HEK293 (cell line): Measurements from ENCODE around the gene SCN8A.

Source experiments
- BCL11A ChIP-seq: fragments of 450-650 bp; formaldehyde crosslinking; IDR thresholded peaks from 2 replicates; pipeline ENCODE4 v1.5.1; 2016; ENCODE audit warnings: low read depth, missing biosample characterization, missing genetic modification characterization
- KLF17 ChIP-seq: fragments of 450-650 bp; formaldehyde crosslinking; IDR thresholded peaks from 2 replicates; pipeline ENCODE4 v1.5.1; 2016; ENCODE audit warnings: missing biosample characterization, missing genetic modification characterization
- PBX3 ChIP-seq: sonication (generic); formaldehyde crosslinking; IDR thresholded peaks from 2 replicates; pipeline ENCODE4 v1.8.1; 2022; ENCODE audit warnings: mild to moderate bottlenecking, moderate library complexity, missing genetic modification reagents
- REPIN1 ChIP-seq: fragments of 450-650 bp; formaldehyde crosslinking; IDR thresholded peaks from 2 replicates; pipeline ENCODE4 v1.5.1; 2017; ENCODE audit warnings: missing biosample characterization, missing genetic modification characterization, low read depth
- TCF7L2 ChIP-seq: IDR thresholded peaks from 2 replicates; pipeline ENCODE4 v1.6.1; 2011; ENCODE audit warnings: low read depth, mild to moderate bottlenecking, inconsistent platforms, low read length, moderate library complexity, borderline replicate concordance
- ZFP3 ChIP-seq: fragments of 450-650 bp; formaldehyde crosslinking; IDR thresholded peaks from 2 replicates; pipeline ENCODE4 v1.5.1; 2016; ENCODE audit warnings: low read depth, missing biosample characterization, missing genetic modification characterization
- ZNF10 ChIP-seq: fragments of 450-650 bp; formaldehyde crosslinking; IDR thresholded peaks from 2 replicates; pipeline ENCODE4 v1.5.1; 2017; ENCODE audit warnings: missing biosample characterization, missing genetic modification characterization
- ZNF133 ChIP-seq: fragments of 450-650 bp; formaldehyde crosslinking; IDR thresholded peaks from 2 replicates; pipeline ENCODE4 v1.5.1; 2016; ENCODE audit warnings: missing biosample characterization, missing genetic modification characterization
- ZNF155 ChIP-seq: fragments of 450-650 bp; formaldehyde crosslinking; IDR thresholded peaks from 2 replicates; pipeline ENCODE4 v1.5.1; 2016; ENCODE audit warnings: missing biosample characterization, missing genetic modification characterization
- ZNF324 ChIP-seq: fragments of 450-650 bp; formaldehyde crosslinking; IDR thresholded peaks from 2 replicates; pipeline ENCODE4 v1.5.1; 2016; ENCODE audit warnings: missing biosample characterization, missing genetic modification characterization
- ZNF768 ChIP-seq: fragments of 450-650 bp; formaldehyde crosslinking; IDR thresholded peaks from 2 replicates; pipeline ENCODE4 v1.5.1; 2018; ENCODE audit warnings: missing biosample characterization, mild to moderate bottlenecking, missing genetic modification characterization
- TF ChIP-seq, protein P1 (sequence below): fragments of 450-650 bp; formaldehyde crosslinking; IDR thresholded peaks from 2 replicates; pipeline ENCODE4 v1.5.1; 2016; ENCODE audit warnings: missing biosample characterization, missing genetic modification characterization

GRCh38 chr12:51645961-51646360 lies 54.9 kb downstream of the SCN8A start:
- TF ChIP-seq, protein P1, sequence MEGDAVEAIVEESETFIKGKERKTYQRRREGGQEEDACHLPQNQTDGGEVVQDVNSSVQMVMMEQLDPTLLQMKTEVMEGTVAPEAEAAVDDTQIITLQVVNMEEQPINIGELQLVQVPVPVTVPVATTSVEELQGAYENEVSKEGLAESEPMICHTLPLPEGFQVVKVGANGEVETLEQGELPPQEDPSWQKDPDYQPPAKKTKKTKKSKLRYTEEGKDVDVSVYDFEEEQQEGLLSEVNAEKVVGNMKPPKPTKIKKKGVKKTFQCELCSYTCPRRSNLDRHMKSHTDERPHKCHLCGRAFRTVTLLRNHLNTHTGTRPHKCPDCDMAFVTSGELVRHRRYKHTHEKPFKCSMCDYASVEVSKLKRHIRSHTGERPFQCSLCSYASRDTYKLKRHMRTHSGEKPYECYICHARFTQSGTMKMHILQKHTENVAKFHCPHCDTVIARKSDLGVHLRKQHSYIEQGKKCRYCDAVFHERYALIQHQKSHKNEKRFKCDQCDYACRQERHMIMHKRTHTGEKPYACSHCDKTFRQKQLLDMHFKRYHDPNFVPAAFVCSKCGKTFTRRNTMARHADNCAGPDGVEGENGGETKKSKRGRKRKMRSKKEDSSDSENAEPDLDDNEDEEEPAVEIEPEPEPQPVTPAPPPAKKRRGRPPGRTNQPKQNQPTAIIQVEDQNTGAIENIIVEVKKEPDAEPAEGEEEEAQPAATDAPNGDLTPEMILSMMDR = no peak
- TF ChIP-seq KLF17 (tag by site-specific recombination) (no peak), ZNF10 (tag by site-specific recombination) (no peak), ZFP3 (tag by site-specific recombination) (no peak), ZNF155 (tag by site-specific recombination) (no peak), ZNF768 (tag by site-specific recombination) (no peak), REPIN1 (tag by site-specific recombination) (no peak), ZNF324 (tag by site-specific recombination) (no peak), BCL11A (tag by site-specific recombination) (no peak), PBX3 (CRISPR knock-in tag) (no peak), TCF7L2 (no peak), ZNF133 (no peak)
